Dedifferentiated amniotic fluid mesenchymal stem cell (primary cell): ENCODE measurements around the gene NR2F1.

Experiments used
- DNase-seq: peaks from one replicate; pipeline ENCODE4 v3.0.0-alpha.2; 2016; ENCODE audit errors: extremely low spot score

The NR2F1 gene

DNA sequence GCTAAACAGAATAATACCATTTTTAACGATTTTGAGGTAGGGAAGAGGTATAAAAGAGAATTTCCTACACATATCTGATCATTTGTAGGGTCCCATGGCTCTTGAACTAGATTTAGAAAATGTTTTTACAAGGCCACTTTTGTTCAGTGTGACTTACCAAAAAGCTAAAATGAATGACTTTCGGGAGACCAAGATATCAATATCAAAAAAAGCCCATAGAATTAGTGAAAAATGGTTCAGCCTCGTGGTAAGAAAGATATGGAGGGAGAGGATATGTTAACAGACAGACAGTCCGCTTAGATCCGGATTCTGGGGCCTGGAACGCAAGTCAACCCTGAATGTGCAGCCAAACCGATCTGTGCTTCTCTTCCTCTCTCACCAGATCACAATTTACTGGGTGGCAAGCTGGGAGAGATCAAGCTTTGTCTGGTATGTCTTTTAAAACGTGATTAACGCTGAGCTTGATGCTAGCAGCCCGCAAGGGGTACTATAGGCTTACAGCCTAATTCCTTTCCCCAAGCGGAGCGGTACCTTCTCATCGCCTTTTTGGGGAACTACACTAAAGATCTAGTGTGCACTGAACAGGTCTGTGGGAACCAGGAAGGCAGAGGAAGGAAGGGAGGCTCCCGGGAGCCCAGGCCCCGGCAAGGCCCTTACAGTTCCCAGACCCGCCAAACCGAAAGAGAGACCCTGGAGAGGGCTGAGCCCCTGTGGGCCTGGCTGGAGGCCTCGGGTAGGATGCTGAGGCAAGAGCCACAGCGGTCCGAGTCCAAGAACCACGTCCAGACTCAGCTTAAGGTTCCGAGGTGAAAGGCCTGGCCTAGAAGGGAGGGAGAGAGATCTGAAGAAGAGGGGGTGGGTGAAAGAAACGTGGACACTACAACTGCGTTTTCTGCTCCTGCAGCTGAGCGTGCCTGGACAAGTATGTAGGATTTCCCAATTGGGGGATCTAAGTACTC, 4.9 kb upstream of the NR2F1 start:
- DNase-seq = no peak

- DNase-seq = peak; percentile 43
Observed at GRCh38 chr5:93578813-93579691, 4.0 kb upstream of the NR2F1 start.

DNA sequence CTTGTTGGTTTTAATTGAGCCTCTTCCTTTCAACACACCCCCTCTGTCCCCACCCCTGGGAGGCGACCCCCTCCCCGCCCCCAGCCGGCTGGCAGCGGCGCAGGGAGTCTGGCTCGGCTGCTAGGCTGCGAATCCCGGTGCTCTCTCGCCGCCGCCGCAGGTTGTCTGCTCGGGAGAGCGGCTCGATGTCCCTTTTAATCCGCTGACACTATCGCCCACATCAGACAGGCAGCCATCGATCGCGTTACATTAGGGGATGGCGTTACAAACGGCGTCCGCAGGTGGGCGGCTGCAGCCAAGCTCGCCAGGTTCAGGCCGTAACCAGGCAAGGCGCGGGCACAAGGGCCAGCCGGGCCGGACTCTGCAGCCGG, 3.3 kb upstream of the NR2F1 start:
- DNase-seq = no peak

DNA sequence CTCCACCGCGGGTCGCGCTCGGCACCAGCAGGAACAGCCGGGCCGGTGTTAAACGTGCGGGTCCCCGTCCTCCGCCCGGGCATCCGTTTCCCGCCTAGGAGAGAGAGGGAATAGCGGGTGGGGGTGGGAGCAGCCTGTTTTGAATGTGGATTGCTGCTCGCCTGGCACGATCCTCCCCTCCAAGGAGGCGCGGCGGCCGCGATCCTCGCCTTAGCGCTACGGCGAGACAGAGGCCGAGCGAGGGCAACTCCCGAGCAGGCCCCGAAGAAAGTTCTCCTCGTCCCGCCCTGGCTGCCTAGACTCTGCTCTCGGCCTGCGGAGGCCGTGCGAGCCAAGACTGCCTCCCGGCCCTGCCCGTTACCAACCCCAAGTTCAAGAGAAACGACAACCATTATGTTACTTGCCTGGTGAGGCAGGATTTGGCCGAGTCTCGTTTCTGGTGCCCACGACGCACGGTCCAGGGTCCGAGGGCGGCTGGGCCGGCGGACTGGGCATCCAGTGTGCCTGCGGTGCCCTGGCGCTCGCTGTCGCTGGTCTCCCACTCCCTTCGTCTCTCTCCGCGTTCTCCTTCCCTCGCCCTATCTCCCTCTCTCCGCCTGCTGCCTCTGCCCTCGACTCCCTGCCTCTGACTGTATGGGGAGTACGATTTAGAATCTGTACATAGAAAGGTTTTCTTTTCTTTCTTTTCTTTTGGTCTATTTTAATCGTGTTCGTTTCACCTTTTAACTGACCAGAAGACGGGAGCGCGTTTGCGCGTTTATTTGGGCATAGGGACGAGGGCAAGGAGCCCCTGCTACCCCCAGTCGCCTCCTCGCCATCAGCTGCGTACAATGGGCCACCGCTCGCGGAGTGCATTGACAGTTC, 2.7 kb upstream of the NR2F1 start:
- DNase-seq = no peak

- DNase-seq = no peak
Observed at GRCh38 chr5:93580927-93581445, 2.0 kb upstream of the NR2F1 start, which contains the start of gene NR2F1-AS1. NR2F1-AS1 (minus strand) TSS chr5:93581219.

- DNase-seq = no peak
Observed at GRCh38 chr5:93582167-93582462, 907 bp upstream of the NR2F1 start.

GRCh38 chr5:93583439-93583767, 381 bp downstream of the NR2F1 start:
- DNase-seq = no peak

DNA sequence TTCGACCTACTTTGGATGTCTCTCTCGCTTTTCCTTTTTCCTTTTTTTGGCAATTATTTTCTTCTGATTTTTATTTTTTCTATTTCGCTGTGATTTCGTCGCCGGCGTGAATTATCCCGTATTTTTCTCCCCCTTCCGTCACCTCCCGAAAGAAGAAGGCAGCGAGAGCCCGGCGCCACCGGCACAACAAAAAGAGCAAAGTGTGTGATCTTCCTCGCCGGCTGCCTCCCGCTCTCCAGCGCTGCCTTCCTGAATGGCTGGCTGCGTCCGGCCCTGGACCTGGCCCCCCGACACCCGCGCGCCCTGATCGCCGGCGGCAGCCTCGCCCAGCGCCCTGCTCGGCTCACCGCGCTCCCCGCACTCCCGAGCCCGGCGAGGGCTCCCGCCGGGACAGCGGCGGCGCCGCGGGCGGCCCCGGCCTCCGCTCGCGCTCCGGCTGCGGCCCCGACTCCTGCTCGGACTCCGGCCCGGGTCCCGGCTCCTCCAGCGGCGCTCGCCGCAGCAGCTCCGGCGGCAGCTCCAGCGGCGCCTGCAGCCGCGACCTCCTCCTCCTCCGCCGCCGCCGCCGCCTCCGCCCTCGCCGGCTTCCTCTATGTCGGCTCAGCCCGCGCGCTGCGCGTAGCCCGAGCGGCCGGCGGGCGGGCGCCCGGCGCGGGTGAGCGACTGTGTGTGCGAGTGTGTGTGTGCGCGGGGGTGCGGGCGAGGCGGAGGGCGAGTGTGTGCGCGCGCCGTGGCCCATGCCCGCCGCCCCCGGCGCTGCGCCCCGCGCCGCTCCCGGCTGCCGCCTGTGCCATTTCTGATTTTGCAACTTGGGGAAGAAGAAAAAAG, 960 bp downstream of the NR2F1 start:
- DNase-seq = peak; percentile 49

- no peak for DNase-seq
Observed at GRCh38 chr5:93584596-93585040, 1.6 kb downstream of the NR2F1 start.

- DNase-seq = peak; percentile 46
Observed at GRCh38 chr5:93585041-93585766, 2.2 kb downstream of the NR2F1 start.

GRCh38 chr5:93585767-93586385, 2.9 kb downstream of the NR2F1 start:
- DNase-seq = no peak

GRCh38 chr5:93586736-93587596, 3.9 kb downstream of the NR2F1 start:
- no peak for DNase-seq

DNA sequence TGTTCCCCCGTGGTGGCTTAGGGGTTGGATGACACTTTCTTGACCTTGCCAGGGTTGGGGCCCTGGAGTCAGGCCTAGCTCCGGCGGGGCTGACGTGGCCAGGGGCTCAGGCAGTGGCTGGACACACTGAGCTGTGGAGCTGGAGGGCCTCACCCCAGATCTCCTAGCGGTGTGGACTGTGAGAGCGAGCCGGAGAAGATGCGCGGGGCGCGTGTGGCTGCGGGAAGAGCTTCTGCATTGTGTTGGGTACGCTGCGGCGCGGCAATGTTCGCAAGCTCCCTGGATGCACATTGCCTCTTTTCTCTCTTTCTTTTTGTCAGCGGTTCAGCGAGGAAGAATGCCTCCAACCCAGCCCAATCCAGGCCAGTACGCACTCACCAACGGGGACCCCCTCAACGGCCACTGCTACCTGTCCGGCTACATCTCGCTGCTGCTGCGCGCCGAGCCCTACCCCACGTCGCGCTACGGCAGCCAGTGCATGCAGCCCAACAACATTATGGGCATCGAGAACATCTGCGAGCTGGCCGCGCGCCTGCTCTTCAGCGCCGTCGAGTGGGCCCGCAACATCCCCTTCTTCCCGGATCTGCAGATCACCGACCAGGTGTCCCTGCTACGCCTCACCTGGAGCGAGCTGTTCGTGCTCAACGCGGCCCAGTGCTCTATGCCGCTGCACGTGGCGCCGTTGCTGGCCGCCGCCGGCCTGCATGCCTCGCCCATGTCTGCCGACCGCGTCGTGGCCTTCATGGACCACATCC, 4.8 kb downstream of the NR2F1 start:
- no peak for DNase-seq

DNA sequence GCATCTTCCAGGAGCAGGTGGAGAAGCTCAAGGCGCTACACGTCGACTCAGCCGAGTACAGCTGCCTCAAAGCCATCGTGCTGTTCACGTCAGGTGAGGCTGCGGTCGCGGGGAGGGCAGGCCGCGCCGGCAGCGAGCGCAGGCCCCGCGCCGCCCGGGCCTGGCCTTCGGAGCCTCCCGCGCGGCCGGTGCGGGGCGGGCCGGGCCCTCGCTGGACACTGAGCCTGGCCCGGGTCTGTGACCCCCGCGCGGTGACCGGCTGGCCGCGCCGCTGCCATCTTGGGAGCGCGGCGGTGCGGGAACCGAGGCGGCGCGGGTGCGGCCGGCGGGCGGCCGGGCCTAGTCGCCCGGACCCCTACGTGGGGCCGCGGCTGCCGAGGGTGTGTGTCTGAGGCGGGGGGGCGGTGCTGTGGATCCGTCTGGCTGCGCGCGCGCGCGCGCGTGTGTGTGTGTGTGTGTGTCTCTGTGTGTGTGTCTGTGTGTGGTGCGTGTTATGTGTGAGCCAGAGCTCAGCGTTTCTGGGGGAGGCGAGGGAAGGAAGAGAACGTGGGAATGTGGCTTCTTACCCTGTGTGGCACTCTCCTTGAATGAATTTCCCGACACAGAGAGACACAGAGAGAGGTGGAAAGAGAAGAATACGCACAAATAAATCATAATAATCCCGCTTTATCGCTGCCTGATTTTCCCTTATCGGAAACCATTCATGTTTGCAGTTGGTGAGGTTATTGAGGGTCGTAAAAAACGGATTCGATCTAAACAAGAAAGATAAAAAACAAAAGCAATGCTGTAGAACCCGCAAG, 5.5 kb downstream of the NR2F1 start:
- DNase-seq = no peak

- no peak for DNase-seq
Observed at GRCh38 chr5:93589152-93589828, 6.3 kb downstream of the NR2F1 start.

GRCh38 chr5:93589829-93590215, 6.8 kb downstream of the NR2F1 start:
- no peak for DNase-seq

- no peak for DNase-seq
Observed at GRCh38 chr5:93590493-93590892, 7.5 kb downstream of the NR2F1 start.
